ENCODE measurements around the gene PFAS.
A peak's percentile ranks its signal among the peaks of the same experiment; 100 is the strongest.

PFAS gene, protein sequence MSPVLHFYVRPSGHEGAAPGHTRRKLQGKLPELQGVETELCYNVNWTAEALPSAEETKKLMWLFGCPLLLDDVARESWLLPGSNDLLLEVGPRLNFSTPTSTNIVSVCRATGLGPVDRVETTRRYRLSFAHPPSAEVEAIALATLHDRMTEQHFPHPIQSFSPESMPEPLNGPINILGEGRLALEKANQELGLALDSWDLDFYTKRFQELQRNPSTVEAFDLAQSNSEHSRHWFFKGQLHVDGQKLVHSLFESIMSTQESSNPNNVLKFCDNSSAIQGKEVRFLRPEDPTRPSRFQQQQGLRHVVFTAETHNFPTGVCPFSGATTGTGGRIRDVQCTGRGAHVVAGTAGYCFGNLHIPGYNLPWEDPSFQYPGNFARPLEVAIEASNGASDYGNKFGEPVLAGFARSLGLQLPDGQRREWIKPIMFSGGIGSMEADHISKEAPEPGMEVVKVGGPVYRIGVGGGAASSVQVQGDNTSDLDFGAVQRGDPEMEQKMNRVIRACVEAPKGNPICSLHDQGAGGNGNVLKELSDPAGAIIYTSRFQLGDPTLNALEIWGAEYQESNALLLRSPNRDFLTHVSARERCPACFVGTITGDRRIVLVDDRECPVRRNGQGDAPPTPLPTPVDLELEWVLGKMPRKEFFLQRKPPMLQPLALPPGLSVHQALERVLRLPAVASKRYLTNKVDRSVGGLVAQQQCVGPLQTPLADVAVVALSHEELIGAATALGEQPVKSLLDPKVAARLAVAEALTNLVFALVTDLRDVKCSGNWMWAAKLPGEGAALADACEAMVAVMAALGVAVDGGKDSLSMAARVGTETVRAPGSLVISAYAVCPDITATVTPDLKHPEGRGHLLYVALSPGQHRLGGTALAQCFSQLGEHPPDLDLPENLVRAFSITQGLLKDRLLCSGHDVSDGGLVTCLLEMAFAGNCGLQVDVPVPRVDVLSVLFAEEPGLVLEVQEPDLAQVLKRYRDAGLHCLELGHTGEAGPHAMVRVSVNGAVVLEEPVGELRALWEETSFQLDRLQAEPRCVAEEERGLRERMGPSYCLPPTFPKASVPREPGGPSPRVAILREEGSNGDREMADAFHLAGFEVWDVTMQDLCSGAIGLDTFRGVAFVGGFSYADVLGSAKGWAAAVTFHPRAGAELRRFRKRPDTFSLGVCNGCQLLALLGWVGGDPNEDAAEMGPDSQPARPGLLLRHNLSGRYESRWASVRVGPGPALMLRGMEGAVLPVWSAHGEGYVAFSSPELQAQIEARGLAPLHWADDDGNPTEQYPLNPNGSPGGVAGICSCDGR (N-terminal part only)

DNA sequence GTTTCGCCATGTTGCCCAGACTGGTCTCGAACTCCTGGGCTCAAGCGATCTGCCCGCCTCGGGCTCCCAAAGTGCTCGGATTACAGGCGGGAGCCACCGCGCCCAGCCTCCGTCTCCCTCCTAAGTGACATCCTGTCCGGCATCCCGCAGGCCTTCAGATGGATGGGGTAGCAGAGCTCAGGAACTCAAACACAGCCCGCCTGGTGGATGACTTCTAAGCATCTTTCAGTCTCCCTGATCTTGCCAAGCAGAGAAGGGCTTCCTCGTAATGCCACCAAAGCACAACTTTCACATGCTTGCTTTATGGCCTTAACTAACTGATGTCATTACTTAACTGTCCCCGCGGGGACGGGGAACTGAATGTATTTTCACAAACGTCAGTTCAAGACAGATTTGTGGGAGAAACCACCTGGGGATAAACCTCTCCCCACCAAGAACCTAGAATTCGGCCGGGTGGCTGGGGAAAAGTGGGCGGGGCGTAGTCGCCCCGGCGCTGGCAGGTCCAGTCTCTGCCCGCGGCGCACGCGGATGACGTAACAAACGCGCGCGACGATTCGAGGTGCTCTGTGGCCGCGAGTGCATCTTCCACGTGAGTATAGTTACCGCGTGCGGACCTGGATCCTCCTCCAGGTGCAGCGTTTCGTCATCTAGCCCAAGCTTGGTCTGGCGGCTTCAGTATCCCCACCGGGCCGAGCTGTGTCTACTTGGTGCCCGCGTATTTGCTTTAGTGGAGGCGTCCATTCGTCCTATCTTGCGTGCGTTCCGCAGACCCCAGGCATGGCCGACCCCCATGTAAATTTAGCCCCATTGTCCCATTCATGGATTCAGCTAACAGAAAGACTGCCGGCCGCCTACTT is at the start of gene PFAS:
Gene PFAS (plus strand): TSS at position 539 of the 857 bp plus-strand sequence. CDS start 4,649 bp downstream, outside the sequence.
- Histone ChIP-seq H3K4me3 (ENCODE audit: low read depth, low read length) (peak within 1 kb of the TSS; percentile 100), H3K27ac (peak within 1 kb of the TSS; percentile 90), H3K27me3 (replicated peaks) (no peaks in the 10 kb centered on the region), H3K36me3 (replicated peaks) (no peaks in the 10 kb centered on the region)
- peak; percentile 93 for DNase-seq
- TF ChIP-seq, protein P1, sequence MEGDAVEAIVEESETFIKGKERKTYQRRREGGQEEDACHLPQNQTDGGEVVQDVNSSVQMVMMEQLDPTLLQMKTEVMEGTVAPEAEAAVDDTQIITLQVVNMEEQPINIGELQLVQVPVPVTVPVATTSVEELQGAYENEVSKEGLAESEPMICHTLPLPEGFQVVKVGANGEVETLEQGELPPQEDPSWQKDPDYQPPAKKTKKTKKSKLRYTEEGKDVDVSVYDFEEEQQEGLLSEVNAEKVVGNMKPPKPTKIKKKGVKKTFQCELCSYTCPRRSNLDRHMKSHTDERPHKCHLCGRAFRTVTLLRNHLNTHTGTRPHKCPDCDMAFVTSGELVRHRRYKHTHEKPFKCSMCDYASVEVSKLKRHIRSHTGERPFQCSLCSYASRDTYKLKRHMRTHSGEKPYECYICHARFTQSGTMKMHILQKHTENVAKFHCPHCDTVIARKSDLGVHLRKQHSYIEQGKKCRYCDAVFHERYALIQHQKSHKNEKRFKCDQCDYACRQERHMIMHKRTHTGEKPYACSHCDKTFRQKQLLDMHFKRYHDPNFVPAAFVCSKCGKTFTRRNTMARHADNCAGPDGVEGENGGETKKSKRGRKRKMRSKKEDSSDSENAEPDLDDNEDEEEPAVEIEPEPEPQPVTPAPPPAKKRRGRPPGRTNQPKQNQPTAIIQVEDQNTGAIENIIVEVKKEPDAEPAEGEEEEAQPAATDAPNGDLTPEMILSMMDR (IDR thresholded peaks at IDR 0.05; ENCODE audit: low read depth, low read length, missing control alignments) = no peak
- in situ Hi-C loops (cut with HindIII; ENCODE audit: low pct_ligation_motif_present, low sequenced_read_pairs) = no loop called here

DNA sequence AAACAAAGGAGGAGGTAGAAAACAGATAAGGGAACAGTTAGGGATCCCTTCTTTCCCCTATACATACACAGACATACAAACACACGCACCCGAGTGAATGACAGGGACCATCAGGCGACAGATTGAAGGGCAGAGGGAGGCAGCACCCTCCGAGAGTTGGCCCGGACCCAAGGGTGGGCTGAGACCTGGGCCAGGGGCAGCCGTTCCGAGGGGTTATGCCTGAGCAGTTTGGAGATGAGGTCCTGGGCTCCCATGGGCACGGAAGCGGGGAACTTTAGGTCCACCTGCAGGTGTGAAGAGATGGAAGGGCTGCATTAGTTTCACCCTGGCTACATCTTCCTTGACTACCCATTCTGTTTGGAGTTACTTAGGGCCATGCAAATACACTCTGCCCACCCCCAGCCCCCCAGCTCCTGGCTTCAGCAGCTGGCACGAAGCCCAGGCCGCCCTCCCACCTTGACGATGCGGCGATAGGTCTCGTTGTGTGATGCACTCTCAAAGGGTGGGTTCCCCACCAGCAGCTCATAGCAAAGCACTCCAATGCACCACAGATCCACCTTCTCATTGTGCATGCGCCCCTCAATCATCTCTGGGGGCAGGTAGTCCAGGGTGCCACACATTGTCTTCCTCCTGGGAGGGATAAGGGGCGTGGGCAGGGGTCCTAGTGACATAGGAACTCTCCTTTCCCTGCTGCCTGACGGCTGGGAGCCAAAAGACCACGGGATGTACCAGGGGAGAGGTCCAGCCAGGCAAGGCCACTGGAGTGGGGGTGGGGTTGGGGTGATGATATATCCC is 44.1 kb upstream of the PFAS start:
- TF ChIP-seq, protein P1 (IDR thresholded peaks at IDR 0.05; ENCODE audit: low read depth, low read length, missing control alignments) = no peak
- H3K27me3 ChIP-seq (replicated peaks) = no peaks in the 10 kb centered on the region
- DNase-seq = no peak
- in situ Hi-C loops (cut with HindIII; ENCODE audit: low pct_ligation_motif_present, low sequenced_read_pairs) = no loop called here
- no peaks in the 10 kb centered on the region for H3K36me3 ChIP-seq (replicated peaks)
- no peak overlapping the region for H3K4me3 ChIP-seq (ENCODE audit: low read depth, low read length)
- no peak overlapping the region for H3K27ac ChIP-seq

DNA sequence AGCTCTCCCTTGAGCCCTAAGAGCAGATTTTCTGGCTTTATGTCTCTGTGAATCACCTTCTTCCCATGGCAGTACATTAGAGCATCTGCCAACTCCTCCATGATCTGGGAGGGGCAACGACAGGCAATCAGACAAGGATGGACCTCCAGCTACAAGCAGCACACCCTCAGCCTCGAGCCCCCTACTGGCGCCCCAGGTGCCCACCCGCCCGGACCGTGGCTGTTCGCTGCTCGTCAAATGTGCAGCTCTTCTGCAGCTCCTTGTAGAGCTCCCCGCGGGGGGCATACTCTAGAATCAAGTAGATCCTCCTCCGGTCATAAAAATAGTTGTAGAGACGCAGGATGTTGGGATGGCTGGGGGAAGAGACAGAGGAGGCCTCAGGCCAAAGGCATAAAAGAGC is 42.6 kb upstream of the PFAS start:
- Histone ChIP-seq H3K36me3 (replicated peaks) (no peaks in the 10 kb centered on the region), H3K4me3 (ENCODE audit: low read depth, low read length) (no peak overlapping the region), H3K27ac (no peak overlapping the region), H3K27me3 (replicated peaks) (no peaks in the 10 kb centered on the region)
- TF ChIP-seq, protein P1 (IDR thresholded peaks at IDR 0.05; ENCODE audit: low read depth, low read length, missing control alignments) = no peak
- DNase-seq = no peak
- in situ Hi-C loops (cut with HindIII; ENCODE audit: low pct_ligation_motif_present, low sequenced_read_pairs) = no loop called here

DNA sequence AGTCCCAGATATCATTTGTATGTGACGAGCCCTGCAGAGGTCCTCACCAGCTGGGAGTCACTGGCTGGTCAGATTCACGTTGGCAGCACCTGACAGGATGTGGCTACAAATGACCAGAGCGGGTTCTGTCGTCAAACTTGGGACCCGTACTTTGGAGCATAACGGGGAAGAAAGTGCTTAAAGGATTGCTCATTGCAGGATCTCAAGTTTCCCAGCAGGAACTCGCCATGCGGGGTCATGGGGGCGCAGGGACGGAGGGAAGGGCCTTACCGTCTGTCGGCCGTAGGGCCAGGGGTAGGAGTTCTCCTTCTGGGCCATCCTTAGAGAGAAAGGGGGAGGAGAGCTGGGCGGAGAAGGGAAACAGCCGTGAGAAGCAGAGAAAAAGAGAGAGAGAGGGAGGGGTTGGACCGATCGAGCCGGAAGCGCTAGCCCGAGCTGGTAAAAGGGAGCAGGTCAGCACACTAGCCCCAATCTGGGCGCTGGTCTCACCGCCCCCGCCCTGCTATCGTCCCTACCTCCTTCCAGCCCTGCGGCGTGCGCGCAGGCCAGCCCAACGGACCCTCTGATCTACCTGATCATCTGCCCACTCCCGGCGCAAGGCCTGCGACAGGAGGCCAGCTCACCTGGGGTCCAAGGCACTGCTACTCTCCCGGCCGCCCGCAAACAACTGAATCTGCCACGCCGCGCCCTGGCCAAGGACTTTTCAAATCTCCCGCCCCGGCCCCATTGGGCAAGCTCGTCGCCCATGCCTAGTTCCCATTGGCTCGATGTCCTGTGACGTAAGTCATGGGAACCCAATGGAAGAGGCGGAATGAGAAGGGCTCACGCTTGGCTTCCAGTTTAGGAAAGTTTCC is 39.0 kb upstream of the PFAS start, which contains the start of gene AURKB:
Gene AURKB (minus strand): TSS at position 669 of the 854 bp plus-strand sequence. CDS start 351 bp downstream, at position 318.
- in situ Hi-C loops (cut with HindIII; ENCODE audit: low pct_ligation_motif_present, low sequenced_read_pairs) = no loop called here
- peak within 1 kb of the TSS; percentile 91 for H3K4me3 ChIP-seq (ENCODE audit: low read depth, low read length)

More for the DNA sequence above, 39.0 kb upstream of the PFAS start, which contains the start of gene AURKB:
- peak; percentile 97 for DNase-seq
- no peaks in the 10 kb centered on the region for H3K36me3 ChIP-seq (replicated peaks)
- no peaks in the 10 kb centered on the region for H3K27me3 ChIP-seq (replicated peaks)
- TF ChIP-seq, protein P1 (IDR thresholded peaks at IDR 0.05; ENCODE audit: low read depth, low read length, missing control alignments) = no peak
- peak within 1 kb of the TSS; percentile 56 for H3K27ac ChIP-seq
